Spleen (tissue), 7 donors: ENCODE measurements around the gene TMEM164.

Experiments used
- CTCF ChIP-seq, 11 experiments: fragments of 200-600 bp in 7 of 11; fragments of 450-650 bp in 4 of 11; sonication (generic) in 4 of 11; IDR thresholded peaks in 8 of 11; conservative IDR thresholded peaks in 3 of 11; 1 replicate in 7 of 11; 2 replicates in 4 of 11; pipeline versions ENCODE4 v1.4.0 to v1.8.0; 2016 to 2021; ENCODE audit warnings: antibody characterized with exemption in 11 of 11, inconsistent platforms in 4 of 11, mild to moderate bottlenecking in 1 of 11
- POLR2AphosphoS5 ChIP-seq, 3 donors: sonication (generic); formaldehyde crosslinking; IDR thresholded peaks; one replicate each; pipeline ENCODE4 v1.5.1; 2017; ENCODE audit warnings: antibody characterized with exemption in 3 of 3
- donor health status: DM: no; HTN: no; CAD: no; lungs with moderate emphysema.
- donor health status: DM: no; HTN: no; CAD: no.
- donor health status: DM: no; HTN: no; CAD: no.

GRCh38 chrX:110081740-110082139 is 78.8 kb downstream of the TMEM164 start:
- TF ChIP-seq CTCF (IDR thresholded peaks at IDR 0.05 in 8 of 11, conservative IDR thresholded peaks at IDR 0.05 in 3 of 11) (no peak), POLR2AphosphoS5 (IDR thresholded peaks at IDR 0.05) (no peak)
